ENCODE measurements around the gene IRX5.

IRX5 gene

DNA sequence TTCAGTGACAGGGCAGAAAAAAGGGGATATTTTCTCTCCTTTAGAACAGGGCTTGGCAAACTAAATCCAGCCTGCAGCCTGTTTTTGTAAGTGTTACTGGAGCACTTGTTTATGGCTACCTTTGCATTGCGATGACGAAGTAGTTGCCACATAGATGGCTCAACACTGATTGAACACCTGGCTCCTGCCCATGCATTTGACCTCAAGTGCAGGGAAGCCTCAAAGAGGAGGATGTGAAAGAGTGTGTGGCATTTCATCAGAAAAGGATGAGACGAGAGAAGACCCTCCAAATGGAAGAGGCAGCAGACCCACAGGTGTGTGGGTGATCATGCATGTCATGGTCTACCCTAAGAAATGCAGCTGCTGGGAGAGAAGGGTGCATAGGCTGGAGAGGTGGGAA, 32.7 kb upstream of the IRX5 start:
- TF ChIP-seq, protein P1, sequence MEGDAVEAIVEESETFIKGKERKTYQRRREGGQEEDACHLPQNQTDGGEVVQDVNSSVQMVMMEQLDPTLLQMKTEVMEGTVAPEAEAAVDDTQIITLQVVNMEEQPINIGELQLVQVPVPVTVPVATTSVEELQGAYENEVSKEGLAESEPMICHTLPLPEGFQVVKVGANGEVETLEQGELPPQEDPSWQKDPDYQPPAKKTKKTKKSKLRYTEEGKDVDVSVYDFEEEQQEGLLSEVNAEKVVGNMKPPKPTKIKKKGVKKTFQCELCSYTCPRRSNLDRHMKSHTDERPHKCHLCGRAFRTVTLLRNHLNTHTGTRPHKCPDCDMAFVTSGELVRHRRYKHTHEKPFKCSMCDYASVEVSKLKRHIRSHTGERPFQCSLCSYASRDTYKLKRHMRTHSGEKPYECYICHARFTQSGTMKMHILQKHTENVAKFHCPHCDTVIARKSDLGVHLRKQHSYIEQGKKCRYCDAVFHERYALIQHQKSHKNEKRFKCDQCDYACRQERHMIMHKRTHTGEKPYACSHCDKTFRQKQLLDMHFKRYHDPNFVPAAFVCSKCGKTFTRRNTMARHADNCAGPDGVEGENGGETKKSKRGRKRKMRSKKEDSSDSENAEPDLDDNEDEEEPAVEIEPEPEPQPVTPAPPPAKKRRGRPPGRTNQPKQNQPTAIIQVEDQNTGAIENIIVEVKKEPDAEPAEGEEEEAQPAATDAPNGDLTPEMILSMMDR (IDR thresholded peaks at IDR 0.05), result no peak

DNA sequence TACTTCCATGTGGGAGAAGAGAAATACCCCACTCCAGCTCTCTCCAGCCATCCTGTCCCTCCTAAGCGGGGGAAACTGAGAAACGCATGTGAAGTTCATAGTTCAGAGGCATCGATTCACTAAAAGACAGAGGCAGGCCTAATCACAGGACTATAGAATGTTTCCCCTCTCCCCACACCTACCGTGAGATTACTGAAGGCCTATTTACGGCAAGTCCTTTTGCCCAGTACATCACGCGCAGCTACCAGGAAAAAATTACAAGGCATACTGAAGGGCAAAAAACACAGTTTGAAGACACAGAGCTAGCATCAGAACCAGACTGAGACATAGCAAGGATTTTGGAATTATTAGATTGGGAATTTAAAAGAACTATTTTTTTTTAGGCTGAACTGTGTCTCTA, 29.1 kb upstream of the IRX5 start:
- TF ChIP-seq, protein P1 (IDR thresholded peaks at IDR 0.05), result no peak

- TF ChIP-seq, protein P1 (IDR thresholded peaks at IDR 0.05), result no peak
Observed at GRCh38 chr16:54903047-54903446, 27.6 kb upstream of the IRX5 start.

GRCh38 chr16:54911079-54911478, 19.6 kb upstream of the IRX5 start:
- TF ChIP-seq, protein P1 (IDR thresholded peaks at IDR 0.05), result no peak

- TF ChIP-seq, protein P1 (IDR thresholded peaks at IDR 0.05), result no peak
Observed at GRCh38 chr16:54912720-54913119, 17.9 kb upstream of the IRX5 start.

DNA sequence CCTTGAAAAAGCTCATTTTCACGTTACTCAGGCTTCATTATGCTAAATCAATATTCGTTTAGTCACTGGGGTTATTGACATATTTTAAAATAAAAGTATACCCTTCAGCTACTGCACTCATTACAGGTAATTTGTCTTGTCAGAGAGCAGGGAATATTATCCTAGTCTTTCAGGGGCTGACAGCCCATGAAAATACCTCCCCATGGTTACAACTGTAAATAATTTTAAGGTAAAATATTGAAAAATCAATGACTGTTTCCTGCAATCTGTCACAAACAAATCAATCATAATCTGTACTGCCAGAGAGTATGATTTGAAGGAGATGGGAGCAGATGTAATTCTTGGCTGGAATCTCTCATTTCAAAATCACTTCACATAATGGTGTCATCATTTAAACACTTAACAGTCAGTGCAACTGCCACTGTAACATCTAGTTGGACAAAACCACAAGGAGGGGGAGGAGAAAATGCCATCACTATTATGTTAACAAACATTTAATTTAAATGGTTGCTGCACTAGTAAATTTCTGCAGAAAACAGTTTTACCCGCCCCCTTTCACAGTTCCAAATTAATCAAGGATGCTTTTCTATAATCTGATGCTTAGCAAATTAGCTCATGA, 9.3 kb upstream of the IRX5 start:
- TF ChIP-seq, protein P1 (IDR thresholded peaks at IDR 0.05), result no peak

GRCh38 chr16:54923055-54923473, 7.6 kb upstream of the IRX5 start:
- TF ChIP-seq, protein P1 (IDR thresholded peaks at IDR 0.05), result no peak

- TF ChIP-seq, protein P1 (IDR thresholded peaks at IDR 0.05), result no peak
Observed at GRCh38 chr16:54923988-54924387, 6.7 kb upstream of the IRX5 start.
